ENCODE data around the gene VGLL1. TPM values are rescaled to one million over a fixed set of nuclear protein-coding genes. Genes with fewer than 3 reads are reported as not detected.

The VGLL1 gene
- total and polyA plus RNA-seq, 2 experiments from 2014 or later: not detected

DNA sequence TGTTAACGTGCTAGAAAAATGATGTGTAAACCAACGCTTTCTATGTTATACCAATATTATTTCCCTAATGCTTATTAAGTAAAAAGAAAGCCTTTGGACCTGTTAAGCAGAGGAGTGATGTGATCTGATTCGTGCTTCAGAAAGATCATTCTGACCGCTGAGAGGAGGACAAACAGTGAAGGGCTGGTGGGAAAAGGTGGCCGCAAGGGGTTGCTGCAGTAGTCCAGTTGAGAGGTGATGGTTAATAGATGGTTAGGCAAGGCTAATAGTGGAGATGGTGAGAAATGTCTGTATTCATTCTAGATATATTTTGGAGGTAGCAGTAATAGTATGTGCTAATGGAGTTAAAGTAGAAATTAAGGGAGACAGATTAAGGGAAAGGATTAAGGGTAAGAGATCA is 12.9 kb upstream of the VGLL1 start:
- 63 to 67% methylated on average over 5 of the region's 5 CpGs for WGBS, 2 experiments (ENCODE audit: low coverage in 1 of 2, low lambda C conversion rate in 2 of 2, missing lambda C conversion rate in 2 of 2)
- DNase-seq: no peak
- Histone ChIP-seq H3K79me2 (ENCODE audit: insufficient read depth) (no peaks in the 10 kb centered on the region), H3K27ac (no peak overlapping the region), H3K9me2 (ENCODE audit: insufficient read depth) (no peaks in the 10 kb centered on the region), H3K4me3 (no peak overlapping the region), H3K36me3 (ENCODE audit: low read depth) (no peaks in the 10 kb centered on the region), H3F3A (ENCODE audit: insufficient read depth) (no peaks in the 10 kb centered on the region), H3K9me3 (ENCODE audit: low read depth) (no peaks in the 10 kb centered on the region), H3K27me3 (replicated peaks; ENCODE audit: insufficient read depth) (no peaks in the 10 kb centered on the region), H3K4me2 (ENCODE audit: unreplicated experiment) (no peak overlapping the region), H2AFZ (no peak overlapping the region), H4K20me1 (ENCODE audit: insufficient read depth) (no peaks in the 10 kb centered on the region), H3K4me1 (ENCODE audit: insufficient read depth) (no peaks in the 10 kb centered on the region), H3K9ac (no peak overlapping the region)
- TF ChIP-seq EZH2 (IDR thresholded peaks at IDR 0.05; ENCODE audit: insufficient read depth, poor library complexity, severe bottlenecking): no peak
- no peak for TF ChIP-seq EZH2phosphoT487 (IDR thresholded peaks at IDR 0.05; ENCODE audit: insufficient read depth, low read depth)
- in situ Hi-C loops (cut with MboI): no loop called here

DNA sequence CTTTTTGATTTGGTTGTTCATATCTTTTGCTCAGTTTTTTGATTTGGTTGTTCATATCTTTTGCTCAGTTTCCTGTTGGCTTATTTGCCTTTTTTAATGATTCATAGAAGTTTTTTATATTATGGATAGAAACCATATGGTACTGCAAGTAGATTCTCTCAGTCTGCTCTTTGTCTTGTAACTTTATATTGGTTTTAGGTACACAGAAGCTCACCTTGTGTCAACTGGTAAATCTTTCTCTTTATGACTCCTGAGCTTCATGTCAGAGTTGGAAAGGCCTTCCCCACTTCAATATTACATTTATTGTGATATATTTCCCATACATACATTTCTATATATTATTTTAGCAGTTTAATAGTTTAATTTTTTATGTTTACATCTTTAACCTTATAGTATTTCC is 8.2 kb upstream of the VGLL1 start:
- no peak overlapping the region for H3K9ac ChIP-seq
- no peaks in the 10 kb centered on the region for H3K9me2 ChIP-seq (ENCODE audit: insufficient read depth)
- H3K9me3 ChIP-seq (ENCODE audit: low read depth): no peaks in the 10 kb centered on the region
- no peak overlapping the region for H3K27ac ChIP-seq
- peaks cover 7% of the 10 kb centered on the region for H3K4me1 ChIP-seq (ENCODE audit: insufficient read depth)
- no peak for DNase-seq
- H3K4me2 ChIP-seq (ENCODE audit: unreplicated experiment): no peak overlapping the region
- no peaks in the 10 kb centered on the region for H4K20me1 ChIP-seq (ENCODE audit: insufficient read depth)
- in situ Hi-C loops (cut with MboI): no loop called here
- no peak overlapping the region for H2AFZ ChIP-seq
- H3K27me3 ChIP-seq (replicated peaks; ENCODE audit: insufficient read depth): no peaks in the 10 kb centered on the region
- H3K79me2 ChIP-seq (ENCODE audit: insufficient read depth): no peaks in the 10 kb centered on the region
- no peak overlapping the region for H3K4me3 ChIP-seq
- no peak for TF ChIP-seq EZH2 (IDR thresholded peaks at IDR 0.05; ENCODE audit: insufficient read depth, poor library complexity, severe bottlenecking)
- no peak for TF ChIP-seq EZH2phosphoT487 (IDR thresholded peaks at IDR 0.05; ENCODE audit: insufficient read depth, low read depth)
- no peaks in the 10 kb centered on the region for H3K36me3 ChIP-seq (ENCODE audit: low read depth)
- no peaks in the 10 kb centered on the region for H3F3A ChIP-seq (ENCODE audit: insufficient read depth)

DNA sequence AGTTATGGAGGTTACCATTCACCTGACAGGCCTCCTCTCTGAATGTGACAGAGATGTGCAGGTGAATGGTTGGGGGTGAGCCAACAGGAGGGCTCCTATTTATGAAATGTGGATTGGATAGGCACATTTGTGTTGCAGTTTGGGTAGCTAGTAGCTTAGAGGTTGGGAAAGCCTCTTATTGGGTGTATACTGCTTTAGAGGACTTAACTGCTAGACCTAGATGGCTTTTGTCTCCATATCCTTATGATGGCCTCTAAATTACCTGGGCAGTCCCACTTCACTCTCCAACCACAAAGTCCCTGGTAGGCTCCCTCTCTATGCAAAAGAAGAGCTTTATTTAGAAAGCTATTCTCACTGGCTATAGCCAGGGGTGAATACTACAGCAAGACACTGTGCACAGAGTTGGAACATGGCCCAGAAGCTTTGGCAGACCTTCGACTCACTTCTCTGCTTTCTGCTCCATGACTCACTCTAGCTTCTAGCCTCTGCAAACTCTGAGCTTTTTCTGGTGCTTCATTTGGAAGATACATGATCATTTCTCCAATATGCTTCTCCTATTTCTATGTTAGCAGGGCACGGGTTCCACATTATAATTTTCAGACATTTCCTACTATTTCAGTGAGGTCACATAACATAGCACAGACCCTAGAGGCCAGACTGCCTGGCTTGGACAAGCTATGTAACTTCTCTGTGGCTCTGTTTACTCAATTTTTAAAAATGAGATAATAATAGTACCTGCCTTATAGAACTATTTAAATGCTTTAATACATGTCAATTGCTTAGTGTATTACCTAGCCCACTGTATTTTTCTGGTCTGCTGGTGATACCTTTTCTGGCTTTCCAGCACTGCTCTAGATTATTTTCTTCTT is 6.0 kb upstream of the VGLL1 start:
- Histone ChIP-seq H2AFZ (no peak overlapping the region), H3K4me3 (no peak overlapping the region), H3K79me2 (ENCODE audit: insufficient read depth) (no peaks in the 10 kb centered on the region), H3K27ac (no peak overlapping the region), H3K27me3 (replicated peaks; ENCODE audit: insufficient read depth) (no peaks in the 10 kb centered on the region), H3F3A (ENCODE audit: insufficient read depth) (no peaks in the 10 kb centered on the region), H3K9me3 (ENCODE audit: low read depth) (no peaks in the 10 kb centered on the region), H3K4me1 (ENCODE audit: insufficient read depth) (peaks cover 7% of the 10 kb centered on the region), H3K4me2 (ENCODE audit: unreplicated experiment) (no peak overlapping the region), H3K9ac (no peak overlapping the region), H4K20me1 (ENCODE audit: insufficient read depth) (no peaks in the 10 kb centered on the region), H3K36me3 (ENCODE audit: low read depth) (no peaks in the 10 kb centered on the region), H3K9me2 (ENCODE audit: insufficient read depth) (no peaks in the 10 kb centered on the region)
- peak; percentile 87 for DNase-seq
- in situ Hi-C loops (cut with MboI): no loop called here
- TF ChIP-seq EZH2 (IDR thresholded peaks at IDR 0.05; ENCODE audit: insufficient read depth, poor library complexity, severe bottlenecking) (no peak), EZH2phosphoT487 (IDR thresholded peaks at IDR 0.05; ENCODE audit: insufficient read depth, low read depth) (no peak)
- WGBS, 2 experiments (ENCODE audit: low coverage in 1 of 2, low lambda C conversion rate in 2 of 2, missing lambda C conversion rate in 2 of 2): 0% methylated on average over 2 of the region's 2 CpGs

DNA sequence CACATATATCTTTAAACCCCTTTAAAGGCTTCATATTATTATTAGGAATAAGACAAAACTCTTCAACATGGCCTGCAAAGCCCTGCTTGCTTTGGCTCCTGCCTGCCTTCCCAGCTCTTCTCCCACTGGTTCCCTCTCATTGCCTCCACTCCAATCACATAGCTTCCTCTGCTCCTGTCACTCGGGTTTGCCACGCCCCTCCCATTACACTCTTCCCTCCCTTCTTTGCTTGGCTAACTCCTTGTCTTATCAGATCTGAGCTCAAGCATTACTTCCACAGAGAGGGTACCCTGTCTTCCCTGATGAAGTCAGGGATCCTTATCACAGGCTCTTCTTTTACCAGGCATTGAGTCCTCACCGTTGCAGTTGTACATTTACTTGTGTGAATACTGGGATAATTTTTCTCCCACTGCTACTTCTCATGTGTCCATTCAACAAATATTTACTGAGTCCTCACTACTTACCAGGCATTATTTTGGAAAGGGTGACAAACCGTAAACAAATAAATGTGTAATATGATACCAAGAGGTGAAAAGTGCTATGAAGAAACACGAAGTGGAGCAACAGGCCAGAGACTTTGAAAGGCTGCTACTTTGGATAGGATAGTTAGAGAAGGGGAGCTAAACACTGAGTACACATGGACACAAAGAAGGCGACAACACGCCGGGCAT is 3.2 kb upstream of the VGLL1 start:
- H3K79me2 ChIP-seq (ENCODE audit: insufficient read depth): no peaks in the 10 kb centered on the region
- TF ChIP-seq EZH2phosphoT487 (IDR thresholded peaks at IDR 0.05; ENCODE audit: insufficient read depth, low read depth) (no peak), EZH2 (IDR thresholded peaks at IDR 0.05; ENCODE audit: insufficient read depth, poor library complexity, severe bottlenecking) (no peak)
- DNase-seq: no peak
- peaks cover 7% of the 10 kb centered on the region for H3K4me1 ChIP-seq (ENCODE audit: insufficient read depth)
- H3K9me2 ChIP-seq (ENCODE audit: insufficient read depth): no peaks in the 10 kb centered on the region
- no peak overlapping the region for H3K9ac ChIP-seq
- H3K36me3 ChIP-seq (ENCODE audit: low read depth): no peaks in the 10 kb centered on the region
- no peaks in the 10 kb centered on the region for H3F3A ChIP-seq (ENCODE audit: insufficient read depth)
- H2AFZ ChIP-seq: no peak overlapping the region
- no peaks in the 10 kb centered on the region for H3K27me3 ChIP-seq (replicated peaks; ENCODE audit: insufficient read depth)
- H4K20me1 ChIP-seq (ENCODE audit: insufficient read depth): no peaks in the 10 kb centered on the region
- H3K4me2 ChIP-seq (ENCODE audit: unreplicated experiment): no peak overlapping the region
- no peaks in the 10 kb centered on the region for H3K9me3 ChIP-seq (ENCODE audit: low read depth)
- H3K27ac ChIP-seq: no peak overlapping the region
- no peak overlapping the region for H3K4me3 ChIP-seq
- in situ Hi-C loops (cut with MboI): no loop called here
- 71 to 76% methylated on average over 7 to 8 of the region's 8 CpGs for WGBS, 2 experiments (ENCODE audit: low coverage in 1 of 2, low lambda C conversion rate in 2 of 2, missing lambda C conversion rate in 2 of 2)
